GM12801 (cell line): ENCODE measurements around the gene SYT13.

Experiments
- CTCF ChIP-seq: IDR thresholded peaks from one replicate; pipeline ENCODE4 v1.5.1; 2011; ENCODE audit warnings: control low read depth; ENCODE audit not compliant: insufficient read length; ENCODE audit errors: extremely low read depth

SYT13 gene

GRCh38 chr11:45270946-45271716 lies 15.0 kb downstream of the SYT13 start:
- TF ChIP-seq CTCF: no peak

- TF ChIP-seq CTCF: no peak
Measured at GRCh38 chr11:45269678-45270077, 16.5 kb downstream of the SYT13 start.

- no peak for TF ChIP-seq CTCF
Measured at GRCh38 chr11:45267652-45268299, 18.4 kb downstream of the SYT13 start.

- no peak for TF ChIP-seq CTCF
Measured at GRCh38 chr11:45267052-45267451, 19.1 kb downstream of the SYT13 start.

GRCh38 chr11:45266676-45267020 lies 19.5 kb downstream of the SYT13 start:
- TF ChIP-seq CTCF: no peak

GRCh38 chr11:45265969-45266675 lies 20.0 kb downstream of the SYT13 start:
- no peak for TF ChIP-seq CTCF

- TF ChIP-seq CTCF: no peak
Measured at GRCh38 chr11:45264839-45265515, 21.2 kb downstream of the SYT13 start.
